HPDE6-E6E7 (cell line): ENCODE results near the gene RHOB.

Experiments
- DNase-seq: peaks from one replicate; pipeline ENCODE4 v3.0.0; 2011; ENCODE audit warnings: missing footprints; ENCODE audit errors: extremely low spot score

Gene RHOB

GRCh38 chr2:20436716-20437470 is 10.0 kb upstream of the RHOB start:
- DNase-seq = no peak

GRCh38 chr2:20438334-20439192 is 8.3 kb upstream of the RHOB start:
- DNase-seq = peak; percentile 69

- no peak for DNase-seq
Measured at GRCh38 chr2:20439193-20439475, 7.7 kb upstream of the RHOB start.

- no peak for DNase-seq
Measured at GRCh38 chr2:20439503-20439902, 7.4 kb upstream of the RHOB start.

GRCh38 chr2:20440001-20440560 is 6.8 kb upstream of the RHOB start:
- no peak for DNase-seq

- DNase-seq = no peak
Measured at GRCh38 chr2:20443276-20443920, 3.5 kb upstream of the RHOB start.

GRCh38 chr2:20444101-20444992 is 2.5 kb upstream of the RHOB start:
- DNase-seq = no peak

- no peak for DNase-seq
Measured at GRCh38 chr2:20444993-20445910, 1.6 kb upstream of the RHOB start.

- no peak for DNase-seq
Measured at GRCh38 chr2:20446255-20446916, 488 bp upstream of the RHOB start.

- no peak for DNase-seq
Measured at GRCh38 chr2:20447437-20448245, 767 bp downstream of the RHOB start.

GRCh38 chr2:20448246-20448976 is 1.5 kb downstream of the RHOB start:
- DNase-seq = no peak

- DNase-seq = no peak
Measured at GRCh38 chr2:20448977-20449306, 2.1 kb downstream of the RHOB start.

GRCh38 chr2:20449501-20450200 is 2.8 kb downstream of the RHOB start:
- DNase-seq = no peak

GRCh38 chr2:20450201-20450999 is 3.5 kb downstream of the RHOB start:
- no peak for DNase-seq

- no peak for DNase-seq
Measured at GRCh38 chr2:20451000-20451290, 4.1 kb downstream of the RHOB start.

- no peak for DNase-seq
Measured at GRCh38 chr2:20451341-20451740, 4.5 kb downstream of the RHOB start.
